NCI-H446 (cell line): Measurements from ENCODE around the gene SLC13A5.
"Not testable (repeated sequence)": the region's sequence is repeated elsewhere in the genome, so short reads cannot be mapped to it uniquely, and the experiment has no call there.

Experiments used
- DNase-seq, 2 experiments: peaks; one replicate each; lab custom pipeline; 2025; lab: John Stamatoyannopoulos, UW

Gene SLC13A5

DNA sequence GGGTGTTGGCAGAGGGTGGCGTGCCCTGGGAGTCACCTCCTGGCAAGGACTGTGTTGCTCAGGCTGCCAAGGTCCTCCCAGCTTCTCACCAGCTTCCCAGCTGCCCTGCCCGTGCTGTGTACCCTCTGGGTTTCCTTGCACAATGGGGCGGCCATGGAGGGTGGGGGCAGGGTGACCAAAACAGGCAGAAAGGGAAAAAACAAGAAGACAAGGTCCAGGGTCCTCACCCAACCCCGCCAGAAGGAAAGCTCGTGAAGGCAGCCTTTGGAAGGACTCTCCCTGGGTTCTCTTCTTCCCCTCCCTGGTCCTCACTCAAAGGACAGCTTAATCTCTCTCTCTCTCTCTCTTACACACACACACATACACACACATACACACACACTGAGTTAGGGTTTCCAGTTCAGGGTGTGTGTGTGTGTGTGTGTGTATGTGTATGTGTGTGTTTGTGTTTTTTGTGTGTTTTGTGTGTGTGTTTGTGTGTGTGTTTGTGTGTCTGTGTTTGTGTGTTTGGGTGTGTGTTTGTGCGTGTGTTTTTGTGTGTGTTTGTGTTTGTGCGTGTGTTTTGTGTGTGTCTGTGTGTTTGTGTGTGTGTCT is 2.0 kb downstream of the SLC13A5 start:
- no peak for DNase-seq

DNA sequence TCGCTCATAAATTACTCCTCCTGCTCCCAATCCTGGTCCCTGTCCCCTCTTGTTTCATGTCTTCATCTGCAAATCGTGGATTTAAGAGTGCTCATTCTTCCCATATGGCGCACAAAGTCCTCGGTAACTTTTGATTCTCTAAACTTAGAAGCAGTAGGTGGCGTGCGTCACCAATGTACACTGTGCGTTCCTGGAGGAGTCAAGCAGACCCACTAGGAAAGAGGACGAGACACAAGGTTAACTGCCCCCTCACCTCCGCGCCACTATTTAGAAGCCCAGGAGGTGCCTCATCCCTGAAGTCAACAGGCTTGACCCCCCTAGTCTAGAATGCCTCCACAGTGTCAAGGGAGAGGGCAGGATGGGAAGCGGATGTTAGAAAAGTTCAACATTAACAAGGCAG is 2.9 kb downstream of the SLC13A5 start:
- DNase-seq: no peak

DNA sequence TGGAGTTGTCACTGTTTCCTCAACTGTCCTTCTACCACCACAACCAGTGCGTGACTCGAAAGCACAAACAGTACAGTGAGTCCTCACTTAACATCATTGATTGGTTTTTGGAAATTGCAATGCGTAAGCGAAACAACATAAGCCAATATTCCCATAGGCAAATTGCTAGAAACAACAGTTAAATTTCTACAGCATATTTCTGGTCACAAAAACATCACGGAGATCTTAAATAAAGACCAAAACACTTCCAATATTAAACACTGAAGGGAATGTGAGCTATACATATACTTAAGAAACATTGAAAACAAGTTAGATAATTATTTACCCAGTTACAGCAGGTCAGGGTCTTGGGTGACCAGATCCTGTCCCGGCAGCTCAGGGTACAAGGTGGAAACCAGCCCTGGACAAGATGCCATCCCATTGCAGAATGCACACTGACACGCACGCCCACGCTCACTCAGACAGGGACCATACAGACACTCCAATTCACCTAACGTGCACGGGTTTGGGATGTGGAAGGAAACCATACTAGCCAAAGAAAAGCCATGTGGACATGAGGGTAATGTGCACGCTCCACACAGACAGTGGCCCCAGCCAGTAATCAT is 4.7 kb downstream of the SLC13A5 start:
- DNase-seq: no peak

DNA sequence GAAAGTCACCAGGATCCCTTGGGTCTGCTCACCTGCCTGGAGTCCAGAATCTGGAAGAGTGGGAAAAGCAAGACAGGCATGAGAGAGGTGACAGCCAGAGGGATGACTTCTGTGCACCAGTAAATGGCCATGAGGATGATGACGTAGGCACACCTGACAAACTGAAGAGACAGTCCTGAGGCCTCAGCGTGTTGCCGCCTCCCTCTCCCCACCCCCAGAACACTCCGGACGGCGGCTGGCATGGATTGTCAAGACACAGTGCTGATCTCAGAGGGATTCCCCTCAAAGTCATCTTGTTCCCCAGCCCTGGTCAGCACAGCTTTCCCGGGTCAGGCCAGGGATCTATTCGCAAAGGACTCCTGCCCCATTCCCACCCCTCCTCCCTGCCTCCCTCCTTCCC is 6.2 kb downstream of the SLC13A5 start:
- no peak for DNase-seq

DNA sequence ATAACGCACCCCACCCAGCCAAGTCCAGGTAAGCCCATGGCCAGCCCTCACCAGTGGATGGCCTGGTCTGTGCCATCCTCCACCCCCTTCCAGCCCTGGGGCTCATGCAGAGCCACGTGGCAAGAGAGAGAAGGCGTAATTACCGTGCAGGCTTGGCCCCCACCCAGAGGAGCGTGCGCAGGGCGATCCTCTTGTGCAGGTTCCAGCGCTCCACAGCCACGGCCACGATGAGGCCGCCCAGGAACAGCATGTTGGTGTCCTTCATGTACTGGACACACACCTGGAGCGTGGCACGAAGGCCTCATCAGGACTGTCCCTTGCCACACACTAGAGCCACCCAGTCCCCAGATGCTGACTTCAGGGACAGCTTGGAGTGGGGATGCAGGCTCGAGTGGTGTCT is 6.7 kb downstream of the SLC13A5 start:
- DNase-seq: no peak

DNA sequence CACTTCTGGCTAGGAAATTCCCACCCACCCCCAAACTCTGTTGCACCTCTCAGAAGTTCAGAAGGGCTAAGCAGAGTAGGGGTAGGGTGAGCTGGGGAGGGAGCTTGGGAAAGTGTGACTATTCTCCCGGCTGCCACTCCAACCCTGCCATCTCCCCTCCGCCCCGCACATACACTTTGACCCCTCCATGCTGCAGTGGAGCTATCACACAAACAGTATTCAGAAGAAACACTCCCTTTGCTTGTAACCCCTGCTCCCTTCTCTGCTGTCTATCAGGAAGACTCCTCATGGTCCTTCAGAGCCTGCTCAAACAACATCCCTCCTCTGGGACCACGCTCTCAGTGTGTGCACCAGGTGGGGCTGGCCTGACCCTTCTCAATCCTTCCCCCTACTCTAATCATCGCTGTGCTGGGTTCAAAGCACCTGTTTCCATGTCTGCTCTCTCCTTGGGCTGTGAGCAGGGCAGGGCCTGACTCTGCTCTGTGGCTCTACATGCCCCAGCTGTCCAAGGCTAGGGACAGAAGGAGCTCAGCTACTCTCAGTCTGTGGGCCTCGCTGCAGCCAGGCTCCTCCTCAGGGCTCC is 8.6 kb downstream of the SLC13A5 start:
- DNase-seq: no peak

DNA sequence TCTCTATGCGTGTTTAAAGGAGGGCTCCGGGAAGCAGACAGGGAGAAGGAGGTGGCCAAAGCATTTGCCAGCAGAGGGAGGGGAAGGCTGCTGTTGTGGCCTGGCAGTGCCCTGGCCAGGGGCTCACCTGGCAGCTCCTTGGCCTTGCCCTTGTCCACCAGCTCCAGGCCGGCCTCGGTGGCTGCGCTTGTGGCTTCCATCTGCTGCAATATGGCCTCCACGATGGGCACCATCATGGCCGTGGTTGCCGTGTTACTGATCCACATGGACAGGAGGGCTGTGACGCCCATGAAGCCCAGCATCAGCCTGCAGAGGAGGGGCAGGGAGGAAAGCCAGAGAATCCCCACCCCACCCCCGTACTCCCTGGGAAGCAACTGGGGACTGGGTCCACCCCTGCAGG is 9.4 kb downstream of the SLC13A5 start:
- DNase-seq: no peak

DNA sequence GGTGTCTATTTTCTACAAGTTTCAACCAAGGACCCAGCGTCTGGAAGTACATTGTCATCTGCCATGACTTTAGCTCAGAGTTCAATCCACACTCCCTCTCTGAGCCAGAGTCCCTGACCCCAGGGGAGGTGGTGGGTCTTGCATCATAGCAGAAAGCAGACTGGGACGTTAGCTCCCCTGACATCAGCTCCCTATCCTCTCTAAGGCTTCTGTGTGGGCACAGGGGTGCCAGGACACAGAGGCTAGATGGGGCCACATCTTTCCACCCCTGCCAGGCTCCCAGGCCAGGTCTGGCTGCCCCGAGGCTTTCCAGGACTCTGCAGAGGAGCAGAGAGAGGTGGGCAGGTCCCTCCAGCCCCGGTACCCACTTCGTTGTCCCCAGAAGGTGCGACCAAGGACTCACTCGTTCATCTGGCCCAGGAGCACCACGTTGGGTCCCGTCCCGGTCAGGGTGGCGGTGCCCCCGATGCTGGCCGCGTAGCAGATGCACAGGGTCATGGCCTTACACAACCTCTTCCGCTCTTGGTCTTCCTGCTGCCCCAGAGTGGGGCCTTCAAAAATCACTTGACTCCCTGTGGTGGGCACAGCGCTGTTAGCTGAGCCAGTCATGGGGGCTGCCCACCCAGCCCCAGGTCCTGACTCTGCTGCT is 10.5 kb downstream of the SLC13A5 start:
- DNase-seq: no peak

DNA sequence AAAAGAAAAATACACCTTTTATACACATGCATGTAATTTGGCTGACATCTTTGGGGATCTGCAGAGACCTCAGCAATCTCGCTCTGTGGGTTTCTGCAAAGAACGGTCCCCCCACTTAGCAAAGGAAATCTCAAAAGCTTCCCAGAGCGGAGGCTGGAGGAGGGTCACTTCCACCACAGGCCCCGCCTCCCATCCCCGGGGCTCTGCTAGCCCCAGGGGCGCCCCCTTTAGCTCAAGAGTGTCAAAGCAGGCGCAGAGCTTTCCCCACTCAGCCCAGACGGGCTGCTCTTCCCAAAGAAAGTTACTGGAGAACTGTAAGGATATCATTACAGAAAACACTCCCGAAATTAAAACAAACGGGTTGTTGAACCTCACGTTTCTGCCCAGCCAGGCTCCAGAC is 11.4 kb downstream of the SLC13A5 start:
- DNase-seq: peak in 1 of 2 experiments; percentile 5

DNA sequence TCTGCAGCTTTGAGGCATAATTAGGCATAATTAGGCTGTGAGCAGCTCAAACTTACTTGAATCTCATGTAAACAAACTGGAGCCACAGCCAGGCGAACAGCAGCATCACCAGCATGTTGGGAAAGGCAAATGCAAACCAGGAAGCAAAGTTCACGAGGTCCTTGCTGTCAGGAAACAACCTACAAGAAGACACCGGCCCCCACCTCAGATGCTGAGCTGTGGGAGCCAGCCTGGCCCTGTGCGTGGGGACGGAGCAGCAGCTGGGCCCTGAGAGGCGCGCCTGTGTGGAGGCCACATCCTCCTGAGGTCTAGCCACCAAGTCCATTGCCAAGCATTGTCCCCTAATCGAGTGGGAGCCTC is 12.2 kb downstream of the SLC13A5 start:
- DNase-seq: no peak

DNA sequence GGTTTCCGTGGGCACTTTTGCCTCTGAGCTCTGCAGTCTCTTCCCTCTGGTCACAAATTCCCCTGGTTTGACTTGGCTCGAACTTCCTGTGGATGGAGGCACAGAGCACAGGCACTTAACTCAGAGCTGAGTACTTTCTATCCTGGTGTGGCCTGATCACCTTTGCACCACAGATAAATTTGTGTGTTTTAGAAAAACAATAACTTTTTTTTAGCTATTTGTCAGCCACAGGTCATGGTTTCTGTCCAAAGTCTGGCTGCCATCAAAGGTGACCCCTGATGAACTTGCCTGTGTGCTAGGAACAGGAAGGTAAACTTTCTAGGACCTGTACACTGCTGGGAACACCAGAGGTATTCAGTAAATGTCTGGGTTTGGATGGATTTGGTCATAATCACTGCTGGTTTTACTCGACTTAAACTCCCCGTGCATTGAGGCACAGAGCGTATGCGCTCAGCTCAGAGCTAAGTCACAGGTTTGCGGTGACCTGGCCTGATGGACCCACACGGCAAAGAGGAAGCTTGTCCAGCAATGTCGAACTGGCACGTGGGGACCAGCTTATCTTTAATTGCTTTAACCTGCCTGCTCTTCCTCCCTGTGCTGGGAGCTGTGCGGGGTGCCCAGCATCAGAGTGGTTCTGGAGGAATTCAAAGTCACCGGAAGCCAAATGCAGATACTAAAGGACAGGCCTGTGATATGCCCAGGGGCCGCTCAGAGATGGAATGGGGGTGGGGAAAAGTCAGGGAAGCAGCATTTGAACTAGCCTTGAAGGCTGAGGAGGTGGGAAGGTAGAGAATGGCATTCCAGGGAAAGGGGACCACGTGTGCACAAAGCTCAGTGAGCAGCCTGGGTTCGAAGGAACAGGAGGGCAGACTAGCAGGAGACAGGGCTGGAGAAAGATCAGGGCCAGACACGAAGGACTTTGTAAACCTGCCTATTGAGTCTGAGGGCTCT is 12.9 kb downstream of the SLC13A5 start:
- DNase-seq: no peak

DNA sequence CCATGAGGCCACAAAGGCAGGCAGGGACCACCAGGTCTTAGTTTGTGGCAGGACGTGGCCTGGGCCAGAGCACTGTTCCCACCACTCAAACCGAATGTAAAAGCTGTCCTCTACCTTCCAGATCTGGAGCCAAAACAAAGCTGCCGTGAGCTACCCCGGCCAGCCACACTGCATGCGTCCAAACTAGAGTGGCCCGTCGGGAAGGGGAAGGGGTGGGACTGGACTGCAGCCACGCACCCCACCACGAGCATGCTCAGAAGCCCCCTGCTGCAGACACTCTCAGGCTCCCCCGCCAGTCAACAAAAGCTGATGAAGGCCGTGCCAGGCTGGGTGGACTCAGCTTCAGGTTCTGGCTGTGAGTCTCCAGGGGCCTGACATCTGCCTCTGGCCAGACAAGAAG is 15.2 kb downstream of the SLC13A5 start:
- no peak for DNase-seq

DNA sequence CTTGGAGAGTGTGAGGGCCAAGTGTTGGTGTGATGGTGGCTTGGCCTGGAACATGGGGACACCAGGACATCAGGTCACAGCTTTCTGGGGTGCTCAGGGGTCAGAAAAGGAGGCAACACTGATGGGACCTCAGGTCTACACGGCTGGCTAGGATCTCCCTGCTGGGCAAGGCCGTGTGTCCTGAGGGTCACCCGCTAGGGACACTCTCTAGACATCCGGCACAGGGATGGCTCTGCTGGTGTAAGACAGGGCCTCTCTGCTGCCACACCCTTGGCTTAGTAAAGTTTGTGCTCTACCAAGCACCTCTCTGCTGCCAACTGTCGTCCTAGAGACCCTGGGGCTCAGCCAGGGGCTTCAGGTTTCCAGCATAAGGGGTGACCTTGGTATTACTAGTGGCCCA is 16.3 kb downstream of the SLC13A5 start:
- DNase-seq: no peak

DNA sequence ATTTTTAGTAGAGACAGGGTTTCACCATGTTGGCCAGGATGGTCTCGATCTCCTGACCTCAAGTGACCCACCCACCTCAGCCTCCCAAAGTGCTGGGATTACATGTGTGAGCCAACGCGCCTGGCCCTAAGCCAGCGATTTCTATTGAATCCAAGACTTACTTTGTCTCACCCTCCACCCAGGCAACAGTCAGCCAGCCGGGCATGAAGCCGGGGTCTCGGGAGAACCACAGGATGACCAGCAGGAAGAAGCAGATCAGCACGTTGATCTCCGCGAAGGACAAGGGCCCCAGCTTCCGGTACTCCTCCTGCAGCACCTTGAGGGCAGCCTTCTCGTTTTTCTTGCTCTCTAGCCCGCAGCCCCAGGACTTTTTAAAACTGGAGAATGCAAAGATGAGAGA is 17.6 kb downstream of the SLC13A5 start:
- DNase-seq: no peak

DNA sequence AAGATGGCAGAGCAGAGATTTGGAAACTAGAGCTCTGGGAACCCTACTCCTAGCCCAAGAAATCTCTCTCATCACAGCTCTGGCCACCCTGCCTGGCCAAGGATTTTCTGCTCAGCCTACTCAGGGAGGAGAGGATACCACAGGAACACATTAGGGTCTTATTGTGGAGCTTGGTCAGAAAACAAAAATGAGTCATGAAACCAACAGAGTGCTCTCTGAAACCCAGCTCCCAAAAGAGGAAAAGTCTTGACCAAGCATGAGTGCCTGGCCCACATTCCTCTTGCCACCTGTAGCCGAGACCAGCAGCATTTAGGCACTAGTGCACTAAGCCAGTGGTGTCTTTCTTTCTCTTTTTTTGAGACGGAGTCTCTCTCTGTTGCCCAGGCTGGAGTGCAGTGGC is 18.1 kb downstream of the SLC13A5 start:
- DNase-seq: no peak

DNA sequence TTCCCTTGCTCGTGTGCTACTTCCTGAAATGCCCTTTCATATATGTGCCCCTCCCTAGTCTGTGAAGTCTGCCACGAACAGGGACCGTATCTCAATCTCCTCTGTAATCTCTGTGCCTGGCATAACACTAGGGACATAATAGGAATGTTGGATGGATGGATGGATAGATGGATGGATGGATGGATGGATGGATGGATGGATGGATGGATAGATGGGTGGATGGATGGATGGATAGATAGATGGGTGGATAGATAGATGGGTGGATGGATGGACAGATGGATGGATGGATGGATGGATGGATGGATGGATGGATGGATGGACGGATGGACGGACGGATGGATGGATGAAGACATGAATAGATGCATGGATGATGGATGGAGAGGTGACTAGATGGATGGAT is 21.2 kb downstream of the SLC13A5 start:
- DNase-seq: not testable (repeated sequence)

DNA sequence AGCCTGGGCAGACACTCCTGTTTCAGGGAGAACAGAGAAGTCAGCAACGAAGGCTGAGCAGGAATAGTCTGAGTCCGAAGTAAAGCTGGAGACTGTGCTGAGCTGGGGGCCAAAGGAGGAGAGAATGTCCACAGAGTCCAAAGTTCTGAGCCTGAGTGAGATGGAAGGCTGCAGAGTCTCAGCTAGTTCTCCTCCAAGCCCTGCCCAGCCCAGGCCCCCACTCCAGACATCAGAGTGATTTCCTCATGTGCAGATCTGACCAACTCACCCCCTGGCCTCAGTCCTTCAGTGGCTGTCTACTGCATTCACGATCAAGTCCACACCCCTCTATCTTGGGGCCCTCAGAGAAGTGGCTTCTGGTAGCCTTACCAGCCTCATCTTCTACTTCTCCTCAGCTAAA is 21.6 kb downstream of the SLC13A5 start:
- no peak for DNase-seq

DNA sequence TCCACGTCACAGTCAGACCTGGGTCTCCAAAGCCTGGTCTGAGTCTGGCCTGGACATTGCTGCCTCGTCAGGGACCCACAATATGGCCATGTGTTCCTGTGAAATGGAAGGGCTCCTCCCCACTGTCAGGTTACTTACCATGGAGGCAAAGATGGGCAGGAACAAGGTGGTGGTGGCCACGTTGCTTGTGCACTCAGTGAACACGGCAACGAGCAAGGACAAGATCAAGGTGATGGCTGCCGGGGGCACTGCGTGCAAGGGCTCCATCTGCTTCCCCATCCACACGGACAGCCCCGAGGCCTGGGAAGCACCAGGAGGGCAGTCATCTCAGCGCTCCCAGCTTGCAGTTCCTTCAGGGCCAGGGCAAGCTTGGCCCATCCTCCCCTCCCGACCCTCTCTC is 22.5 kb downstream of the SLC13A5 start:
- no peak for DNase-seq

DNA sequence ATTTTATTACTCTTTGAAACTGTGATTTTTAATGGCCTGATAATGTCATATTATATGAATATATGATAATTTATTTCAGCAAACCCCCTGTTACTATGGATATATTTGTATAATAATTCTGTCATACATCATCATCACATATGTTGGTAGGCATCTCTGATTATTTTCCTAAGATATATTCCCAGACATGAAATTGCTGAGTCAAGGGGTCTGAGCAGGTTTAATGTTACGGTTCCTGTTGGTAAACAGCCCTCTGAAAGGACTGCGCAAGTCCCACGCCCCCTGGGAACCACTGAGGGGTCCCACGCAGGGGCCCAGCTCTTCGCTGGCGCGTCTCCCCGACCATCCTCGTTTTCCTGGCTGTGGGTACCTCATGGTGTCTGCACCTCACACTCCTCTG is 24.2 kb downstream of the SLC13A5 start:
- DNase-seq: no peak

DNA sequence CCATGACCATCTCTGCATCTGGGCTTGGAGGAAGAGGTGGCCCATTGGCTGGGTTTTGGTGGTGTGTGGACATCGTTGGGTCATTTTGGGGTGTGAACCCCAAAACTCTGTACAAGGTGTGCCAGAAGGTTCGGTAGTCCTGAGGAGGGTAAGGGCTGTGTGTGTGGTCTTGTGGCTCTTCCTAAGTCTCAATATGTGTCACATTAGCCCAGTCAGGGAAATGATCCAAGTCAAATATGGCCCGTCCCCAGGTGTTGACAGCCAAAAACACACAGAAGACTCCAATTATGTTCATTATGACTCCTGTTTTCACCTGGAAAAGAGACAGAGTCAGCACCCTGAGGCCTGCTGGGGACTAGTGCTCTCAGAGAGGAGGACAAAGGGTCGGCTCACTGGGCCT is 27.1 kb downstream of the SLC13A5 start:
- DNase-seq: no peak

DNA sequence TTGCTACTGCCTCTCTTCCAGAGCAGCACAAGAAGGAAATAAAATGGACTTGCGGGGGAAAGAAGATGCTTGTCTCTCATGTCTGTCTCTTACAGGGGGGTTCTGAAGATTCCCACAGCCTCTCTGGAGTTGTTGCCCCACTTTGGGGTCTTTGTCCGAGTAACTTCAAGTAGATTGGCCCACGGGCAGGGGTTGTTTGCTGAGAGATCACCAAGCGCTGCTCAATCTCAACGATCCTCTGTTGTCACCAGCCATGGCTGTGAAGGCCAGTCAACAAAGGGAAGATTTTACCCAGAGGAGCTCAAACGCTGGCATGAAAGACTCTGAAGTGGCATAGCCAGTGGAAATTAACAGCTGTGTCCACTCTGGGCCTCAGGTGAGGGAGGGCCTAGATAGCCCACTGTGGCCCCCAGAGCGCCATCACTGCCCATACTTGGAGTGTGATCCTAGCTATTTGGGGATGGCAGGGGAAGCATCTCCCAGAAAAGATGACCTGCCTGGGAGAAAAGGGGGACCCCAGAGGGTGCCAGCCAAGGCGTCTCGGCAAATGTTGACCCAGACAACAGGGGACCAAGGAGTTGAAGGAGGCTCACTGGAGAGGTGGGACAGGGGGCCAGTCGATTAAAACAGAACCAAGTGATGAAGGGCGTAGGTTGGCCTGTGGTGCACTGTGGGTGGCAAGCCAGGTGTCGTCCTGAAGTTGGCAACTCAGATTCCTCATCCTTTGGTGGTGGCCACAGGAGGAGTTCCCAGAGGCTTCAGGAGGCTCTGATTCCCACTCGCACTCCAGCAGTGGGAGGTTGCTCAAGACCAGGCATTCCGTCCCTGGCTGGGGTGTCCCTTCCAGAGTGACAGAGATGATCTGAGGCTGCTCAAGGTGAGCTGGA is 28.0 kb downstream of the SLC13A5 start:
- DNase-seq: no peak

DNA sequence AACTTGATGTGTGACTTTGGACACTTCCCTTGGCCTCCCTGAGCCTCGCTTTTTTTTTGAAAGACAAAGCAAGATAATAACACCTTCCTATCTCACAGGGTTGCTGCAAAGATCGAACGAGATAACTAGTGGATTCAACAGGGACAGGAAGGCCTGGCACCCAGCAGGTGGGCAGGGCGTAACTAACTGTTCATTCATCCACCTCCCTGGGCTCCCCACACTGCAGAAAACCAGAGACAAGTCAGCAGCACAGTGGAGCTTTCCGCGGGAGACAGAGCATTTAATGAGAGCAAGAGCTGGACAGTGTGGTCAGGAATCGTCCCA is 28.7 kb downstream of the SLC13A5 start:
- DNase-seq: no peak
